ENCODE data around the gene DVL1. TPM values are rescaled to one million over a fixed set of nuclear protein-coding genes. Genes with fewer than 3 reads are reported as not detected.

Gene DVL1
- total RNA-seq, 1 donor from 2014 or later, result 92.9 TPM

- peaks cover 31% of the 10 kb centered on the region for H3K4me1 Mint-ChIP-seq (ENCODE audit: unreplicated experiment)
- H3K27ac Mint-ChIP-seq (ENCODE audit: unreplicated experiment), result no peak overlapping the region
- TF ChIP-seq CTCF (IDR thresholded peaks at IDR 0.05), result peak; percentile 50
- H3K27me3 Mint-ChIP-seq (ENCODE audit: unreplicated experiment), result no peaks in the 10 kb centered on the region
- H3K9me3 Mint-ChIP-seq (ENCODE audit: unreplicated experiment), result no peaks in the 10 kb centered on the region
- no peak for DNase-seq (ENCODE audit: extremely low spot score, unreplicated experiment)
- H3K4me3 Mint-ChIP-seq (ENCODE audit: unreplicated experiment), result no peak overlapping the region
- no peaks in the 10 kb centered on the region for H3K36me3 Mint-ChIP-seq (ENCODE audit: unreplicated experiment)
These were observed 47.2 kb downstream of the DVL1 start for GRCh38 chr1:1302006-1302430.

- TF ChIP-seq CTCF (IDR thresholded peaks at IDR 0.05), result no peak
- Mint-ChIP-seq H3K9me3 (ENCODE audit: unreplicated experiment) (no peaks in the 10 kb centered on the region), H3K36me3 (ENCODE audit: unreplicated experiment) (no peaks in the 10 kb centered on the region), H3K27me3 (ENCODE audit: unreplicated experiment) (no peaks in the 10 kb centered on the region), H3K4me3 (ENCODE audit: unreplicated experiment) (no peak overlapping the region), H3K27ac (ENCODE audit: unreplicated experiment) (no peak overlapping the region), H3K4me1 (ENCODE audit: unreplicated experiment) (peaks cover 16% of the 10 kb centered on the region)
- no peak for DNase-seq (ENCODE audit: extremely low spot score, unreplicated experiment)
These were observed 48.9 kb downstream of the DVL1 start for GRCh38 chr1:1300352-1300739.

DNA sequence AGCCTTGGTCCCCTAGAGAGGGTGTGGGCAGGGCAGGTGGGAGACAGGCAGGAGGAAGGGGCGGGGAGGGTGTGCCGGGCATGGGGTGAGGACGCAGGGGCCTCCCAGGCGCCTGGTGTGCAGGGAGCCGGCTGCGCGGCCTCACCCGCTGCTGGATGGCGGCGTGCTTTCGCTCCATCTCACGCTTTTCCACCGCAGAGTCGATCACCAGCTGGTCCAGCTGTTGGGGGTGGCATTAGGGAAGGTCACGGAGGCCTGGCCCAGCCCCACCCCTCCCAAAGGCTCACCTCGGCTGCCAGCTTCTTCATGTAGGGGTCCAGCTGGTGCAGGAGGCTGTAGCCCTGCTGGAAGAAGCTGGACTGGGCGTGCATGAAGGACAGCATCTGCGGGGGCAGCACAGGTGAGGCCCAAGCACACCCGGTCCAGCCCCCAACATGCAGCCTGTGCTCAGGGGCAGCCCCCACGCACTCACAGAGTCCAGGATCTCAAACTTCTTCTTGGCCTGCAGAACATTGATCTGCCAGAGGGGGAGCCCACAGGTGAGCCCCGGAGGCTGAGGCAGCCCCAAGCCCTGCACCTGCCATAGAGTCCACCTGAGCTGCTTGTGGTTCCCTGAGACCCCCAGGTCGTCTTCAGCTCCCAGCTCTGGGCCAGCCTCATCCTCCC is 49.4 kb downstream of the DVL1 start:
- Mint-ChIP-seq H3K9me3 (ENCODE audit: unreplicated experiment) (no peaks in the 10 kb centered on the region), H3K4me1 (ENCODE audit: unreplicated experiment) (peaks cover 11% of the 10 kb centered on the region), H3K27me3 (ENCODE audit: unreplicated experiment) (no peaks in the 10 kb centered on the region), H3K4me3 (ENCODE audit: unreplicated experiment) (no peak overlapping the region), H3K27ac (ENCODE audit: unreplicated experiment) (no peak overlapping the region), H3K36me3 (ENCODE audit: unreplicated experiment) (no peaks in the 10 kb centered on the region)
- TF ChIP-seq CTCF (IDR thresholded peaks at IDR 0.05), result peak; percentile 32
- DNase-seq (ENCODE audit: extremely low spot score, unreplicated experiment), result no peak

DNA sequence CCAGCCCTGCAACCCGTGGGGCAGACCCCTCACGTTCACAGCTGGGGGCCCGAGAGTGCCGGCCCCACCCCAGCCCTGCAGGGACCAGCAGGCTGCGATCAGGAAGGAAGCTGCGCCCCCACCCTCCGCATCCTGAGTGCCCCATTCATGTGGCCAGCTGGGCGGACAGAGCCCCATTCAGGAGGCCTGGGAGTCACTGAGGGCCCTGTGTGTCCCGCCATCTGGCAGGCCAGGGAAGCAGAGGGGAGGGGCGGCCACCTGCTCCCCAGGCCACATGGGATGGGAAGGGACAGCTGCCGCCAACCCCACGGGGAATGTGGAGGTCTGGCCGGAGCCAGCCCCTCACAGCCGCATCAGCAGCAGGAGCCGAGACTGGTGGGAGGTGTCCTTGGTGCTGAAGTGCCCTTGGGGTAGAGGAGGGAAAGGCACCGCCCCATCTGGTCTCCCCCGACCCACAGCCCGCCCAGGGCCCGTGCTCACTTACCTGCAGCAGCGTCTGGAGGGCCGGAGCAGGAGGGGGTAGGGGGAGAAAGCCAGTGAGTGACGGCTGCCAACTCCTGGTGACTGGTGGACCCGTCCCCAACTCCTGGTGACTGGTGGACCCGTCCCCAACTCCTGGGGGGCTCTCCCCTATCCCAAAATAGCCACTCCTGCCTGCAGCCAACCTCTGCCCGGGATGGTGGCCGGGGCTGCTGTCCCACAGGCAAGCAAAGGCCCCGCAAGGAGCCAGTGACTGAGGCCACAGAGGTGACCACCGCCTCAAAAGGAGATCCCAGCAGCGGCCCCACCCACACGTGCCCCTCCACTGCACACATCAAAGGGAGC is 50.1 kb downstream of the DVL1 start:
- H3K4me3 Mint-ChIP-seq (ENCODE audit: unreplicated experiment), result no peak overlapping the region
- no peaks in the 10 kb centered on the region for H3K27me3 Mint-ChIP-seq (ENCODE audit: unreplicated experiment)
- no peak for TF ChIP-seq CTCF (IDR thresholded peaks at IDR 0.05)
- no peaks in the 10 kb centered on the region for H3K9me3 Mint-ChIP-seq (ENCODE audit: unreplicated experiment)
- no peaks in the 10 kb centered on the region for H3K36me3 Mint-ChIP-seq (ENCODE audit: unreplicated experiment)
- H3K4me1 Mint-ChIP-seq (ENCODE audit: unreplicated experiment), result peaks cover 6% of the 10 kb centered on the region
- H3K27ac Mint-ChIP-seq (ENCODE audit: unreplicated experiment), result no peak overlapping the region
- no peak for DNase-seq (ENCODE audit: extremely low spot score, unreplicated experiment)

DNA sequence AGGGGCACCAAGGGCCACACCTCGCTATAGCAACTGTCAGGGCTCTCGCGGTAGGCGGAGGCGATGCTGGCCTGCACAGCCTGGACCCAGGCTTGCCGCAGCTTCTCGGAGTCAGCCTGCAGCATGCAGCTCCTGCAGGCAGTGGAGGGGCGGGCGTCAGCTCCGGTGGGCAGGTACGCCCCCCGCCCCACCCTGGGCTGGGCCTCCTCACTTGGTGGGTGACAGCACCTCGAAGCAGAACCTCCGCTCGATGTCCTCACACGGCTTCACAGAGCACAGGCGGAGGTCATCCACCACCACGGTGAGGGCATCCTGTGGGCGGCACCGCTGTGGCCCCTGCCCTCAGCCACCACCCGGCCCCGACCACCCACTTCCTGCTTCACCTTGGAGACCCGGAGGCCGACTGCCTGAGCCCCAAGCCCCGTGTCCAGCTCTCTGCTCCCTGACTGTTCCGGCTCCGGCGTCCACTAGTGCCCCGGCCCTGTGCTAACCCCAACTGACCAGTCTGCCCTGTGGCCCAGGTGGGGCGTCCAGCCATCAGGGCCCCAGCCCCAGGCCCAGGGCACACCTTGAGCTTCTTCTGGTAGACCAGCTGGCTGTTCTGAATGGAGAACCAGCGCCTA is 51.3 kb downstream of the DVL1 start:
- H3K4me3 Mint-ChIP-seq (ENCODE audit: unreplicated experiment), result no peak overlapping the region
- H3K27ac Mint-ChIP-seq (ENCODE audit: unreplicated experiment), result no peak overlapping the region
- TF ChIP-seq CTCF (IDR thresholded peaks at IDR 0.05), result no peak
- no peak for DNase-seq (ENCODE audit: extremely low spot score, unreplicated experiment)
- H3K36me3 Mint-ChIP-seq (ENCODE audit: unreplicated experiment), result no peaks in the 10 kb centered on the region
- H3K4me1 Mint-ChIP-seq (ENCODE audit: unreplicated experiment), result no peaks in the 10 kb centered on the region
- no peaks in the 10 kb centered on the region for H3K27me3 Mint-ChIP-seq (ENCODE audit: unreplicated experiment)
- no peaks in the 10 kb centered on the region for H3K9me3 Mint-ChIP-seq (ENCODE audit: unreplicated experiment)
